Measurements from ENCODE around the gene GRB10. TPM values are rescaled to one million over a fixed set of nuclear protein-coding genes. Genes with fewer than 3 reads are reported as not detected.

GRB10 gene
- total RNA-seq, 2 experiments from 2014 or later = 8.4 to 9.9 TPM

DNA sequence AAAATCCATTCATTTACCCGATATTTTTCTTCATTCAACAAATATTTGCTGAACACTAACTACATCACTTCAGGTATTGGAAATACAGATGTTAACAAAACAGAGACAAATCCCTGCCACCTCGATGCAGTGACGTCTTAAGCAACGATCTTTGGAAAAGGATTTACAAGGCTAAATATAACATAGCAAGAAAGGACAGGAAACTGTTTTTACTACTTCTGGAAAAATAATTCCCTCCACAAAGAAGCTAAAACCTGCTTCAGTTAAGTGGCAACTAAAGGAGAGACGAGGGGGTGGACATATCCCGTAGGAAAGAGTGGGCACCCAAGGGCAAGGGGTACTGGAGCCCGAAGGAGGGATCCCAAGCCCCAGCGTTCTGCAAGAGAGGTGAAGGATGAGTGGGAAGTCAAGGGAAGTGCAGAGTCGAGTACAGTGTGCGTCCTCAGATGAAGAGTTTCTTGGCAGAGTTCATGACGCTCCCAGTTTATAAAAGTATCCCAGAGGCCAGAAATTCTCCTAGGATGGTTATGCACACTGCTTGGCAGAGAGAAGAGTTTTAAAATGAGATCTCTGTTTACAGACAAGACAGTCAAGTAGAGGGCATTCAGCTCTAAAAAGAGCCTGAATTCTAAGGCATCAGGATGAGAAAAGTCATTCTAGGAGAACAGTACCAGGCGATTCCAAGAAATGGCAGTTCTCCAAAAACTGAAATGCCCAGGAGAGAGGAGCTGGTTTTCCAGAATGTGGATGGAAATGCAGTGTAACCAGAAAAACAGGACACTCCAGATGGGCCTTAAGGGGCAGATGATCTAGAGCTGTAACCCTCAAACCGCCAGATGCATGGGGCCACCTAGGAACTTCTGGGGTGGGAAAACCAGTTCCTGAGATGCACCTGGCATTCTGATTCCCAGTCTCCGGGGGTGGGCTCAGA is 97.3 kb downstream of the GRB10 start:
- POLR2A ChIA-PET = no interaction called here
- Mint-ChIP-seq H3K36me3 (no peaks in the 10 kb centered on the region), H3K4me3 (no peak overlapping the region), H3K9me3 (no peaks in the 10 kb centered on the region), H3K27ac (no peak overlapping the region), H3K27me3 (no peaks in the 10 kb centered on the region), H3K4me1 (ENCODE audit: low read depth) (no peaks in the 10 kb centered on the region)
- intact Hi-C loops (cut with micrococcal nuclease) = no loop called here
- CTCF ChIA-PET = interaction anchor here (1.0 kb wide), 1 partner anchor 12 kb away, joined by 3 read pairs; no protein-coding TSS in a partner anchor
- no peak for DNase-seq

DNA sequence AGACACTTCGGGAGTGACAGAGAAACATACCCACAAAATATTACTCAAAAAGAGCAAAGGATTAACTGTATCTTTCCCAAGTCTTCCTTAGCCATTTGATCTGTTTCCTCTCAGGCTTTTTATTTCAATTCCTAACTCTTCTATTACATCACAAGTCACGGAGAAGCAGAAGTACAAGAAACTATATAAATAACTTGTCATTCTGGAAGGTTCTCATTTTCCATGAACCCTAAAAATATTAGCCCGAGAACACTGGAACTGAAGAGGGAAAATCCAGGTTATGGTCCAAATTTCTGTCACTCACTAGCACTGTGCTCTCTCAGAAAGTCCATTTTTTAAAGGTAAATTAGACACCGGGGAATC is 98.0 kb downstream of the GRB10 start:
- no peaks in the 10 kb centered on the region for H3K9me3 Mint-ChIP-seq
- DNase-seq = no peak
- no peaks in the 10 kb centered on the region for H3K4me1 Mint-ChIP-seq (ENCODE audit: low read depth)
- intact Hi-C loops (cut with micrococcal nuclease) = no loop called here
- H3K4me3 Mint-ChIP-seq = no peak overlapping the region
- no peak overlapping the region for H3K27ac Mint-ChIP-seq
- no peaks in the 10 kb centered on the region for H3K27me3 Mint-ChIP-seq
- CTCF ChIA-PET = no interaction called here
- H3K36me3 Mint-ChIP-seq = no peaks in the 10 kb centered on the region
- POLR2A ChIA-PET = no interaction called here

DNA sequence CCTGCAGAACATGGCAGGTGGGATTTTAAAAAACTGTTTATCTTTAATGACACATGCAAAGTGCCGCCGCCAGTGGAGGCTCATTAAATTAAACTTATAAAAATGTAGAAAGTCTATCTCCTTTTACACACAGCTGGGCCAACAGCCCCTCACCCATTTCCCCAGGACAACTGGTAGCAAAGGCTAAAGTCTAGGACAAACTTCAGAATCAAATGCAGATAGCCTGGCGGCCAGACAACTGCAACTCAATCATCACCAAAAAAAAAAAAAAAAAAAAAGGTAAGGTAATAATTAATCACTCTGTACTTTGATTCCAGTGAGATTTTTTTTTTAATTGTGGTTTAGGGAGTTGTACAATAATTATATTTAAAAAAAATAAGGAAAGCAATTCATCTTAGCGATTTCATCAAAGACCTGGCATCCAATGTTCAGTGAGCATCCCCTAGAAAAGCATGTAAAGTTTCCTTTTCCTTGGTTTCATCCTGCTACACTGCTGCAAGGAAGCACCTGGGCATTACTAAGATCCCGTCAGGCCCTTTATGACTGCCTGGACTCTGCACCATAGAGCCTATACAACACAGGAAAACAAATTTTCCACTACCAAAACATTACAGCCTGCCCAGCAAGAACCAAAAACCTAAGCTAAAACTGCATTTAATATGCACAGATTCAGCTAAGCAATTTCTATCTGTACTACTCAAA is 98.5 kb downstream of the GRB10 start:
- Mint-ChIP-seq H3K36me3 (no peaks in the 10 kb centered on the region), H3K4me3 (no peak overlapping the region), H3K4me1 (ENCODE audit: low read depth) (no peaks in the 10 kb centered on the region), H3K27me3 (no peaks in the 10 kb centered on the region), H3K27ac (no peak overlapping the region), H3K9me3 (no peaks in the 10 kb centered on the region)
- intact Hi-C loops (cut with micrococcal nuclease) = no loop called here
- no peak for DNase-seq
- CTCF ChIA-PET = no interaction called here
- POLR2A ChIA-PET = no interaction called here

DNA sequence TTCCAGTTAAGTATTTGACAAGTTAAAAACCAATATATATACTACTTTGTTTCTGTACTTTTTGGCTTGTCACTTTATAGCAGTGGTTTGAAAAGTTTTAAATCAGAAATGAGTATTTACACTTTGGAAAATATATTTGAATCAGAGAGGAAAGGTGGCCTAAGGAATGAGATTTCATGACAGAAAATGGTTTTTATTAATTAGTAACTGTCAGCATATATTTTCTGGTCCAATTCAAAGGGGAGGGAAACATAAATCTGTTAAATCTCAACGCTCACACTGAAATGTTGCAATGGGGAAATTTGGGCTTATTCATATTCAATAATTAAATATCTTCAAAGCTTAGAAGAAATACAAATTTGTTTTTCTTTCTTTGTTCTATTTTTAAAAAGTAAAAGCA is 100.1 kb downstream of the GRB10 start:
- intact Hi-C loops (cut with micrococcal nuclease) = no loop called here
- POLR2A ChIA-PET = no interaction called here
- H3K4me1 Mint-ChIP-seq (ENCODE audit: low read depth) = no peaks in the 10 kb centered on the region
- CTCF ChIA-PET = interaction anchor here (9.1 kb wide), 1 partner anchor 215 kb away, joined by 130 read pairs; no protein-coding TSS in a partner anchor
- H3K4me3 Mint-ChIP-seq = no peak overlapping the region
- no peaks in the 10 kb centered on the region for H3K9me3 Mint-ChIP-seq
- no peak for DNase-seq
- H3K27ac Mint-ChIP-seq = no peak overlapping the region
- H3K36me3 Mint-ChIP-seq = no peaks in the 10 kb centered on the region
- H3K27me3 Mint-ChIP-seq = no peaks in the 10 kb centered on the region

- intact Hi-C loops (cut with micrococcal nuclease) = no loop called here
- H3K4me3 Mint-ChIP-seq = no peak overlapping the region
- H3K36me3 Mint-ChIP-seq = no peaks in the 10 kb centered on the region
- POLR2A ChIA-PET = no interaction called here
- no peaks in the 10 kb centered on the region for H3K9me3 Mint-ChIP-seq
- DNase-seq = no peak
- H3K27ac Mint-ChIP-seq = no peak overlapping the region
- H3K27me3 Mint-ChIP-seq = no peaks in the 10 kb centered on the region
- CTCF ChIA-PET = interaction anchor here (5.0 to 9.1 kb wide), 2 partner anchors 214 to 459 kb away, joined by 28 to 130 read pairs; no protein-coding TSS in a partner anchor
- H3K4me1 Mint-ChIP-seq (ENCODE audit: low read depth) = no peaks in the 10 kb centered on the region
Observed at GRCh38 chr7:50682079-50682478, 100.6 kb downstream of the GRB10 start.

DNA sequence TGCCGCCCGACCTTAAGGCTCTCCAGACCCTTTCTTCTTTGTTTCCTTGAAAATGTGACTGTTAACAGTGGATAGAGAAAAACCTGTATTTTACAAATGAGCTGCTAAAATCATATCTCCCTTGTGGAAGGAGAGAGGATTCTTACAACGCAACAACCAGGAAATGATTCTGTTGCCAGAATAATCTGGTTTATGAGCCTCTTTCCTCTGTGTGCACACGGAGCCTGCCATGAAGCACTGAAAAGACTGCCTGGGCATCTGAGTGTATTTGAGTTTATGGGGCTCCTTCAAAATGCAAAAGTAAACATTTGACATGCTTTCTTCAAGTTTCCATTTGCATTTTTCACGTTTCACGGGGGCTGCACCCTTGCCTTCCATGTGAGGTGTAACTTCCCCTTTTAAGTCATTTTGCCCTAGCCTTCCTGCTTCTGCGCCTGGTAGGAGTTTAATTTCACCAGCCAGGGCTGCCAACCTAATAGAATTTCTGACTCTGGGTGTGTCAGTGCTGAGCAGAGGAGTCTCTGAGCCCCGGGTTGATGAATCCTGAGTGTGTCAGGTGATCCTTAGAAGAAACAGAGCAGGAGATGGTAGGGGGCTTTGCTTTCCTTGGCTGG is 101.2 kb downstream of the GRB10 start:
- no peak overlapping the region for H3K4me3 Mint-ChIP-seq
- DNase-seq = no peak
- H3K36me3 Mint-ChIP-seq = no peaks in the 10 kb centered on the region
- H3K27ac Mint-ChIP-seq = no peak overlapping the region
- no peaks in the 10 kb centered on the region for H3K9me3 Mint-ChIP-seq
- intact Hi-C loops (cut with micrococcal nuclease) = no loop called here
- ChIA-PET CTCF (interaction anchor here (1.0 to 9.1 kb wide), 4 partner anchors 214 to 589 kb away, joined by 3 to 130 read pairs (median 21); no protein-coding TSS in a partner anchor), POLR2A (no interaction called here)
- H3K4me1 Mint-ChIP-seq (ENCODE audit: low read depth) = no peaks in the 10 kb centered on the region
- H3K27me3 Mint-ChIP-seq = no peaks in the 10 kb centered on the region

DNA sequence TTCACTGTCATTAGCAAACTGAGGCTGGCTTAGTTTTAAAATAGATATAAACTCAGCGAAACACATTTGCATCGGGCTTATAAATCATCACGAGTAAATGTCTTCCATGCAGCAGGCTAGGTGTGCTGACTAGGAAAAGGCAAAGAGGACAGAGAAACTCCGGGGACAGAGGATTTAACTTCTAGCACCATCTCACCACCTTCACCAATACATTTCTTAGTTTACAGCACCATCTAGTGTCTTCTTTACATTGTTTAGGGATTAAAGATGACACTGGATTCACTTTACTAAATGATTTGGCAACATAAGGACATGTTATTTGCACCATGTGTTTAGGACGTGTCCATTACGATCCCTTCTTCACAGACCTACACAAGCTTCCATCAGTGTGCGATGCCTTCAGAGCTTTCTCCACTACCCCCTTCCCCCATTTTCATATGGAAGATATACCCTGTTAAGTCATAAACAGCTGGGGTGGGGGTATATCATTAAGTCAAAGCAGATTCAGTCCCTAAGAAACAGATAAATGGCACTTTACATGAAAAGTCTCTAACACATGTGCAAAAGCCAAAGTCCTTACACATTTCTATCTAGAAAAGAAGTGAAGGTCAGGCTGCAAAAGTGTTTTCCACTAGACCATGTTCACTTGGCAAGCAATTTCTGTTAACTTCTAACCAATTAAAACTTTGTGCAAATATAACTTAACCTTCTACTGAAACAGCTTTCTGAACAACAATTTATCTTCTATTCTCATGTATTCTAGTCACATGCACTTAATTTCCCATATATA is 103.3 kb downstream of the GRB10 start:
- Mint-ChIP-seq H3K9me3 (no peaks in the 10 kb centered on the region), H3K27ac (no peak overlapping the region), H3K27me3 (no peaks in the 10 kb centered on the region), H3K4me1 (ENCODE audit: low read depth) (no peaks in the 10 kb centered on the region), H3K4me3 (no peak overlapping the region), H3K36me3 (no peaks in the 10 kb centered on the region)
- POLR2A ChIA-PET = no interaction called here
- CTCF ChIA-PET = interaction anchor here (0.6 to 9.1 kb wide), 24 partner anchors 13 to 587 kb away, joined by 3 to 130 read pairs (median 6); no protein-coding TSS in a partner anchor
- intact Hi-C loops (cut with micrococcal nuclease) = loop anchor here (1.0 to 2.0 kb wide), 4 partner anchors 65 to 587 kb away; no protein-coding TSS in a partner anchor
- no peak for DNase-seq

DNA sequence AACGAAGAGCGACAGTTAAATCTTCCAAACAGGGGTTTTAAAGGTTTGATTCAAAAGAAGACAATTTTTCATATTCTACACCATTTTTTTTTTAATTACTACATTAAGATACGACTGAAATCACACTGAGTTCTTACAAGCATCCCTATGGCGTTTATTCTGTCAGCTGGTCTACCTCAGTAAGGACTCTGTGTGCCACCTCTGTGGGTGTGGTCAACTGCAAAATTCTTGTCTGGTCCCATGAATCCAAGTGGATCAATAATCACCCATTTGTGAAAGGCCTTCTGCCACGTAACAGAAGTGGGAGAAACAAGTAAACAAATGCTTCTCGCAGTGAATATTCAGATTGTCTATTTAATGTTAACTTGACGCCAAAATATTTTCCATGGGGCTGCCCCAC is 104.1 kb downstream of the GRB10 start:
- intact Hi-C loops (cut with micrococcal nuclease) = loop anchor here (2.0 kb wide), 1 partner anchor 536 kb away; no protein-coding TSS in a partner anchor

DNA sequence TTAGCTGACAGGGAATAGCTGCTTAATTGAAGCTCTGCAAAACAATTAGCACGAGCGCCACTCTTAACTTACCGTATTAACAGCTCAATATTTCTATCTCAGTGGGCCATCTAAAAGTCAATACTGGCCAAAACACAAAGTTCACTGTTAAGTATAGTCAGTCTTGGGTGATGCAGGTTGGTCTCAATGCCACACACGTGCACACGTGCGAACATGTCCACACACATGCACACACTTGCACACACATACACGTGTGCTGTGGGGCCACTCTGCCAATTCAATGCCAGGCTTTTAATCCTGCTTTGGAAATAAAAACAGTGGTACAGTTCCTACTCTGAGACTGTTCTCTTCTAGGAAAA is 105.1 kb downstream of the GRB10 start:
- Mint-ChIP-seq H3K9me3 (no peaks in the 10 kb centered on the region), H3K4me1 (ENCODE audit: low read depth) (no peaks in the 10 kb centered on the region), H3K27ac (no peak overlapping the region), H3K27me3 (no peaks in the 10 kb centered on the region), H3K4me3 (no peak overlapping the region), H3K36me3 (no peaks in the 10 kb centered on the region)
- intact Hi-C loops (cut with micrococcal nuclease) = no loop called here
- DNase-seq = no peak
- CTCF ChIA-PET = interaction anchor here (0.5 to 9.1 kb wide), 7 partner anchors 10 to 585 kb away, joined by 3 to 130 read pairs (median 4); no protein-coding TSS in a partner anchor
- POLR2A ChIA-PET = no interaction called here

More for the DNA sequence above, 104.1 kb downstream of the GRB10 start:
- ChIA-PET POLR2A (no interaction called here), CTCF (interaction anchor here (0.6 to 9.1 kb wide), 18 partner anchors 12 to 586 kb away, joined by 3 to 130 read pairs (median 7); no protein-coding TSS in a partner anchor)
- Mint-ChIP-seq H3K27me3 (no peaks in the 10 kb centered on the region), H3K9me3 (no peaks in the 10 kb centered on the region), H3K4me3 (no peak overlapping the region), H3K4me1 (ENCODE audit: low read depth) (no peaks in the 10 kb centered on the region), H3K36me3 (no peaks in the 10 kb centered on the region), H3K27ac (no peak overlapping the region)
- DNase-seq = no peak

GRCh38 chr7:50676740-50677637 is 105.7 kb downstream of the GRB10 start:
- no peak overlapping the region for H3K27ac Mint-ChIP-seq
- H3K9me3 Mint-ChIP-seq = no peaks in the 10 kb centered on the region
- POLR2A ChIA-PET = no interaction called here
- H3K4me1 Mint-ChIP-seq (ENCODE audit: low read depth) = no peaks in the 10 kb centered on the region
- DNase-seq = no peak
- no peak overlapping the region for H3K4me3 Mint-ChIP-seq
- no peaks in the 10 kb centered on the region for H3K36me3 Mint-ChIP-seq
- CTCF ChIA-PET = interaction anchor here (0.9 to 9.1 kb wide), 7 partner anchors 202 to 584 kb away, joined by 3 to 130 read pairs (median 4); no protein-coding TSS in a partner anchor
- intact Hi-C loops (cut with micrococcal nuclease) = no loop called here
- H3K27me3 Mint-ChIP-seq = no peaks in the 10 kb centered on the region

DNA sequence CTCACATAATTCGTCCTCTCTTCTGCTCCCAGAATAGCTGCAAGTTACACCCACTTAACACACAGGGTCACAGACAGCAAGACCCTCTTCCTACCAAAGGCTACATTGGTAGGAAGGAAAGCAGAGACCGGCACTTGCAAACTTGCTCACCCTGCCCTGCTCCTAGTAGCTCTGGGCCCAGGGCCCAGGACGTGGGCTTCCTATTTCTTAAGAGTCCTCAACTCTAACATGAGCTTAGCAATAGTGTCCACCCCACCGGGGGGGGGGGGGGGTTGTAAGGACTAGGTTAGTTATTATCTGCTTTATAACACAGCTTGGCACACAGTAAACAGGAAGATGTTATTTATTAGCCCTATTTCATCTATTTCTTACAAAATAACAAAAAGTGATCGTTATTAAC is 106.6 kb downstream of the GRB10 start:
- CTCF ChIA-PET = interaction anchor here (0.7 to 9.1 kb wide), 7 partner anchors 13 to 584 kb away, joined by 3 to 130 read pairs (median 3); no protein-coding TSS in a partner anchor
- H3K4me1 Mint-ChIP-seq (ENCODE audit: low read depth) = no peaks in the 10 kb centered on the region
- POLR2A ChIA-PET = no interaction called here
- H3K4me3 Mint-ChIP-seq = no peak overlapping the region
- no peak for DNase-seq
- no peaks in the 10 kb centered on the region for H3K9me3 Mint-ChIP-seq
- intact Hi-C loops (cut with micrococcal nuclease) = no loop called here
- H3K27me3 Mint-ChIP-seq = no peaks in the 10 kb centered on the region
- H3K27ac Mint-ChIP-seq = no peak overlapping the region
- no peaks in the 10 kb centered on the region for H3K36me3 Mint-ChIP-seq
